K562 (cell line): ENCODE data around the gene RNF25. TPM values are rescaled to one million over a fixed set of nuclear protein-coding genes. Genes with fewer than 3 reads are reported as not detected.

Experiments
- ATF1 ChIP-seq, 2 experiments: fragments of 450-650 bp in 1 of 2; IDR thresholded peaks; 2 replicates each; pipeline ENCODE4 v1.6.1; 2016; ENCODE audit warnings: missing compliant biosample characterization in 1 of 2, missing genetic modification characterization in 1 of 2
- CBX2 ChIP-seq: fragments of 200-600 bp; sonication (generic); IDR thresholded peaks from one replicate; pipeline ENCODE4 v1.6.1; 2012; ENCODE audit warnings: mild to moderate bottlenecking, low read length, inconsistent platforms; ENCODE audit not compliant: insufficient read depth, poor library complexity, severe bottlenecking
- CCAR2 ChIP-seq: fragments of 200-400 bp; formaldehyde crosslinking; IDR thresholded peaks from 2 replicates; pipeline ENCODE4 v1.6.1; 2017; ENCODE audit warnings: mild to moderate bottlenecking, low read depth, low read length
- IRF2 ChIP-seq: sonication (generic); formaldehyde crosslinking; IDR thresholded peaks from 2 replicates; pipeline ENCODE4 v1.8.1; 2022; ENCODE audit warnings: mild to moderate bottlenecking, missing genetic modification reagents
- MEF2D ChIP-seq: conservative IDR thresholded peaks from 2 replicates; pipeline ENCODE4 v1.6.1; 2016; ENCODE audit warnings: low read depth, missing genetic modification characterization, missing compliant biosample characterization
- MTA3 ChIP-seq: fragments of 450-650 bp; formaldehyde crosslinking; IDR thresholded peaks from 2 replicates; pipeline ENCODE4 v1.6.1; 2017; ENCODE audit warnings: mild to moderate bottlenecking, borderline replicate concordance
- PCBP1 ChIP-seq: fragments of 200-400 bp; formaldehyde crosslinking; IDR thresholded peaks from 2 replicates; pipeline ENCODE4 v1.6.1; 2018; ENCODE audit warnings: mild to moderate bottlenecking, low read depth, low read length; ENCODE audit not compliant: poor library complexity, severe bottlenecking
- PPARD ChIP-seq: fragments of 250-450 bp; sonication (Bioruptor Pico); IDR thresholded peaks from 2 replicates; pipeline ENCODE4 v1.8.0; 2022; ENCODE audit warnings: inconsistent platforms, mild to moderate bottlenecking, moderate library complexity
- RFX5 ChIP-seq: IDR thresholded peaks from 2 replicates; pipeline ENCODE4 v1.6.1; 2011; ENCODE audit warnings: low read depth, mild to moderate bottlenecking, improper control_type of control experiment, low read length
- SAP30 ChIP-seq: fragments of 200-600 bp; sonication (generic); IDR thresholded peaks from 2 replicates; pipeline ENCODE4 v1.6.1; 2012; ENCODE audit warnings: borderline replicate concordance, low read depth, mild to moderate bottlenecking, moderate library complexity, low read length, control low read depth, inconsistent platforms; ENCODE audit not compliant: insufficient read depth, poor library complexity, severe bottlenecking
- SMAD3 ChIP-seq: fragments of 450-650 bp; formaldehyde crosslinking; conservative IDR thresholded peaks from 2 replicates; pipeline ENCODE4 v1.4.0; 2020; ENCODE audit warnings: mild to moderate bottlenecking
- SPI1 ChIP-seq: IDR thresholded peaks from 2 replicates; pipeline ENCODE4 v1.6.1; 2011; ENCODE audit warnings: low read depth, low read length, control low read depth, borderline replicate concordance
- ZC3H11A ChIP-seq: IDR thresholded peaks from 2 replicates; pipeline ENCODE4 v1.6.1; 2012; ENCODE audit warnings: low read depth, low read length, improper control_type of control experiment
- ZNF354B ChIP-seq: fragments of 250-450 bp; sonication (Bioruptor Pico); IDR thresholded peaks from 2 replicates; pipeline ENCODE4 v1.4.0; 2020
- ZNF408 ChIP-seq: fragments of 250-450 bp; sonication (Bioruptor Pico); IDR thresholded peaks from 2 replicates; pipeline ENCODE4 v1.4.0; 2020; ENCODE audit warnings: low read depth, mild to moderate bottlenecking, moderate library complexity
- ZNF583 ChIP-seq: fragments of 250-450 bp; sonication (Bioruptor Pico); IDR thresholded peaks from 2 replicates; pipeline ENCODE4 v1.4.0; 2020
- polyA plus RNA-seq, 8 experiments: library from polyadenylated mRNA; depleted of rRNA in 4 of 8; stranded (reverse) in 5 of 8; unstranded in 3 of 8; fragments of >200 nt; fragmentation: Nextera tagmentation in 2 of 8; fragmentation: Illumina TruSeq in 1 of 8; extraction: Ambion mirVana in 2 of 8; extraction: Trizol in 1 of 8; gene quantifications; 2 replicates each; pipeline versions ENCODE4 v1.2.1 to v1.2.3, GENCODE V29; 2011 to 2014; ENCODE audit warnings: inconsistent platforms in 1 of 8, missing spikeins in 1 of 8
- total RNA-seq, 7 experiments: library from RNA; depleted of rRNA in 6 of 7; stranded (reverse); fragments of >200 nt in 6 of 7; fragmentation: Illumina TruSeq in 2 of 7; extraction: Trizol in 2 of 7; gene quantifications; 2 replicates each; pipeline versions ENCODE4 v1.2.1 to v1.2.3, GENCODE V29; 2011 to 2021; ENCODE audit warnings: low replicate concordance in 1 of 7
- TF ChIP-seq, protein P1 (sequence below): sonication (generic); formaldehyde crosslinking; IDR thresholded peaks from 2 replicates; pipeline ENCODE4 v1.9.0; 2022; ENCODE audit warnings: mild to moderate bottlenecking, missing genetic modification reagents
- TF ChIP-seq, protein P2 (sequence below): fragments of 450-650 bp; IDR thresholded peaks from 2 replicates; pipeline ENCODE4 v1.6.1; 2016; ENCODE audit warnings: borderline replicate concordance
- TF ChIP-seq, protein P3 (sequence below): fragments of 250-450 bp; sonication (Bioruptor Pico); IDR thresholded peaks from 2 replicates; pipeline ENCODE4 v1.9.0; 2021; ENCODE audit warnings: mild to moderate bottlenecking
- TF ChIP-seq, protein P4 (sequence below): sonication (generic); formaldehyde crosslinking; IDR thresholded peaks from 2 replicates; pipeline ENCODE4 v1.4.0; 2020; ENCODE audit warnings: mild to moderate bottlenecking, missing genetic modification reagents
- TF ChIP-seq, protein P5 (sequence below): fragments of 450-650 bp; IDR thresholded peaks from 2 replicates; pipeline ENCODE4 v1.6.1; 2016; ENCODE audit warnings: antibody characterized with exemption
- TF ChIP-seq, protein P6 (sequence below): sonication (generic); formaldehyde crosslinking; IDR thresholded peaks from 2 replicates; pipeline ENCODE4 v1.8.0; 2022; ENCODE audit warnings: mild to moderate bottlenecking, missing genetic modification reagents

The RNF25 gene
- total and polyA plus RNA-seq, 9 of the 15 experiments (the other 6 are each of a cell fraction or from before 2014, with no cell fraction given), result 2.3 to 49.8 (median 20.5) TPM

DNA sequence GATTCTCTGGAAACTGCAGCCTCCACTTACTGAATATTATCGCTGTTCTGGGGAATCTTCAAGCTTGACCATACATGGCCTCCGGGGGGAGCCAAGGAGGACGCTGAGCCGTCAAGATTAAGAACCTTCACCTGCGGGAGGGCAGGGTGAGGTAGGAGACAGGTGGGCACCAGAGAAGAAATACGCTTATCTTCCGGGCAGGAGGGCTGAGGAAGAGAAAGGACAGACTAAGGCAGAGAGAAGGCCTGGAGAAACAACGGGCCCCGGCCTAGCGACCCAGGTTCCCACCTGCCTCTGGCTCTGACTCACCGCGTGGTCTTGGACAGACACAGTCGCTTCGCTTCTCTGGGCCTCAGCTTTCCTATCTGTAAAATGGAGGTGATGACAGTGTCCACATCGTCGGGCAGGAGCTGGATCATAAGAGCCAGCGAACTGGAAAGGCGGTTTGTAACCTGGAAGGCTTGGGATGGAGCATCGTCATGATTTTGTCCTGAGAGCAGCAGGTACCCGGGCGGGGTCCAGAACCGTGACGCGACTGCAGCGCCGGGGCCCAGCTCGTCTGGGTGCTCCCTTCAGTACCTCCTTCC is 13.0 kb downstream of the RNF25 start (continued):
- TF ChIP-seq, protein P1, sequence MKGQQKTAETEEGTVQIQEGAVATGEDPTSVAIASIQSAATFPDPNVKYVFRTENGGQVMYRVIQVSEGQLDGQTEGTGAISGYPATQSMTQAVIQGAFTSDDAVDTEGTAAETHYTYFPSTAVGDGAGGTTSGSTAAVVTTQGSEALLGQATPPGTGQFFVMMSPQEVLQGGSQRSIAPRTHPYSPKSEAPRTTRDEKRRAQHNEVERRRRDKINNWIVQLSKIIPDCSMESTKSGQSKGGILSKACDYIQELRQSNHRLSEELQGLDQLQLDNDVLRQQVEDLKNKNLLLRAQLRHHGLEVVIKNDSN (CRISPR knock-in tag), result no peak
- TF ChIP-seq CBX2, result no peak
- TF ChIP-seq MTA3, result no peak
- TF ChIP-seq, protein P2, sequence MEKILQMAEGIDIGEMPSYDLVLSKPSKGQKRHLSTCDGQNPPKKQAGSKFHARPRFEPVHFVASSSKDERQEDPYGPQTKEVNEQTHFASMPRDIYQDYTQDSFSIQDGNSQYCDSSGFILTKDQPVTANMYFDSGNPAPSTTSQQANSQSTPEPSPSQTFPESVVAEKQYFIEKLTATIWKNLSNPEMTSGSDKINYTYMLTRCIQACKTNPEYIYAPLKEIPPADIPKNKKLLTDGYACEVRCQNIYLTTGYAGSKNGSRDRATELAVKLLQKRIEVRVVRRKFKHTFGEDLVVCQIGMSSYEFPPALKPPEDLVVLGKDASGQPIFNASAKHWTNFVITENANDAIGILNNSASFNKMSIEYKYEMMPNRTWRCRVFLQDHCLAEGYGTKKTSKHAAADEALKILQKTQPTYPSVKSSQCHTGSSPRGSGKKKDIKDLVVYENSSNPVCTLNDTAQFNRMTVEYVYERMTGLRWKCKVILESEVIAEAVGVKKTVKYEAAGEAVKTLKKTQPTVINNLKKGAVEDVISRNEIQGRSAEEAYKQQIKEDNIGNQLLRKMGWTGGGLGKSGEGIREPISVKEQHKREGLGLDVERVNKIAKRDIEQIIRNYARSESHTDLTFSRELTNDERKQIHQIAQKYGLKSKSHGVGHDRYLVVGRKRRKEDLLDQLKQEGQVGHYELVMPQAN, result peak; percentile 49; the same call in 1 of the 2 replicates
- no peak for TF ChIP-seq PCBP1
- no peak for TF ChIP-seq PPARD (CRISPR knock-in tag)
- TF ChIP-seq, protein P3, sequence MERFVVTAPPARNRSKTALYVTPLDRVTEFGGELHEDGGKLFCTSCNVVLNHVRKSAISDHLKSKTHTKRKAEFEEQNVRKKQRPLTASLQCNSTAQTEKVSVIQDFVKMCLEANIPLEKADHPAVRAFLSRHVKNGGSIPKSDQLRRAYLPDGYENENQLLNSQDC (CRISPR knock-in tag), result no peak
- no peak for TF ChIP-seq ZNF408 (CRISPR knock-in tag)
- TF ChIP-seq RFX5, result no peak
- no peak for TF ChIP-seq MEF2D (tag)
- no peak for TF ChIP-seq IRF2 (CRISPR knock-in tag)
- TF ChIP-seq SAP30, result peak; percentile 85
- TF ChIP-seq ATF1 (CRISPR knock-in tag; IDR thresholded peaks at IDR 0.05), result no peak
- TF ChIP-seq ATF1 (tag; IDR thresholded peaks at IDR 0.05), result no peak
- TF ChIP-seq ZC3H11A, result no peak
- TF ChIP-seq, protein P4, sequence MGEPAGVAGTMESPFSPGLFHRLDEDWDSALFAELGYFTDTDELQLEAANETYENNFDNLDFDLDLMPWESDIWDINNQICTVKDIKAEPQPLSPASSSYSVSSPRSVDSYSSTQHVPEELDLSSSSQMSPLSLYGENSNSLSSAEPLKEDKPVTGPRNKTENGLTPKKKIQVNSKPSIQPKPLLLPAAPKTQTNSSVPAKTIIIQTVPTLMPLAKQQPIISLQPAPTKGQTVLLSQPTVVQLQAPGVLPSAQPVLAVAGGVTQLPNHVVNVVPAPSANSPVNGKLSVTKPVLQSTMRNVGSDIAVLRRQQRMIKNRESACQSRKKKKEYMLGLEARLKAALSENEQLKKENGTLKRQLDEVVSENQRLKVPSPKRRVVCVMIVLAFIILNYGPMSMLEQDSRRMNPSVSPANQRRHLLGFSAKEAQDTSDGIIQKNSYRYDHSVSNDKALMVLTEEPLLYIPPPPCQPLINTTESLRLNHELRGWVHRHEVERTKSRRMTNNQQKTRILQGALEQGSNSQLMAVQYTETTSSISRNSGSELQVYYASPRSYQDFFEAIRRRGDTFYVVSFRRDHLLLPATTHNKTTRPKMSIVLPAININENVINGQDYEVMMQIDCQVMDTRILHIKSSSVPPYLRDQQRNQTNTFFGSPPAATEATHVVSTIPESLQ (CRISPR knock-in tag), result no peak
- TF ChIP-seq SMAD3 (CRISPR knock-in tag), result no peak
- TF ChIP-seq, protein P5, sequence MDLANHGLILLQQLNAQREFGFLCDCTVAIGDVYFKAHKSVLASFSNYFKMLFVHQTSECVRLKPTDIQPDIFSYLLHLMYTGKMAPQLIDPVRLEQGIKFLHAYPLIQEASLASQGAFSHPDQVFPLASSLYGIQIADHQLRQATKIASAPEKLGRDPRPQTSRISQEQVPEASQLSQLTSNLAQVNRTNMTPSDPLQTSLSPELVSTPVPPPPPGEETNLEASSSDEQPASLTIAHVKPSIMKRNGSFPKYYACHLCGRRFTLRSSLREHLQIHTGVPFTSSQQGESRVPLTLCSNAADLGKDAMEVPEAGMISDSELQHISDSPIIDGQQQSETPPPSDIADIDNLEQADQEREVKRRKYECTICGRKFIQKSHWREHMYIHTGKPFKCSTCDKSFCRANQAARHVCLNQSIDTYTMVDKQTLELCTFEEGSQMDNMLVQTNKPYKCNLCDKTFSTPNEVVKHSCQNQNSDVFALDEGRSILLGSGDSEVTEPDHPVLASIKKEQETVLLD, result no peak
- TF ChIP-seq CCAR2, result no peak
- TF ChIP-seq, protein P6, sequence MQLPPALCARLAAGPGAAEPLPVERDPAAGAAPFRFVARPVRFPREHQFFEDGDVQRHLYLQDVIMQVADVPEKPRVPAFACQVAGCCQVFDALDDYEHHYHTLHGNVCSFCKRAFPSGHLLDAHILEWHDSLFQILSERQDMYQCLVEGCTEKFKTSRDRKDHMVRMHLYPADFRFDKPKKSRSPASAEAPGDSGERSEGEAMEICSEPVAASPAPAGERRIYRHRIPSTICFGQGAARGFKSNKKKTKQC, result no peak
- no peak for TF ChIP-seq ZNF583 (CRISPR knock-in tag)
- TF ChIP-seq SPI1, result no peak
- no peak for TF ChIP-seq ZNF354B (CRISPR knock-in tag)
